ENCODE data around the gene CATSPER1. TPM values are rescaled to one million over a fixed set of nuclear protein-coding genes. Genes with fewer than 3 reads are reported as not detected.

The CATSPER1 gene
- total and polyA plus RNA-seq, 2 of the 13 experiments (the other 11 are each of a cell fraction or from before 2014, with no cell fraction given), result 0.17 TPM; not detected in 1

DNA sequence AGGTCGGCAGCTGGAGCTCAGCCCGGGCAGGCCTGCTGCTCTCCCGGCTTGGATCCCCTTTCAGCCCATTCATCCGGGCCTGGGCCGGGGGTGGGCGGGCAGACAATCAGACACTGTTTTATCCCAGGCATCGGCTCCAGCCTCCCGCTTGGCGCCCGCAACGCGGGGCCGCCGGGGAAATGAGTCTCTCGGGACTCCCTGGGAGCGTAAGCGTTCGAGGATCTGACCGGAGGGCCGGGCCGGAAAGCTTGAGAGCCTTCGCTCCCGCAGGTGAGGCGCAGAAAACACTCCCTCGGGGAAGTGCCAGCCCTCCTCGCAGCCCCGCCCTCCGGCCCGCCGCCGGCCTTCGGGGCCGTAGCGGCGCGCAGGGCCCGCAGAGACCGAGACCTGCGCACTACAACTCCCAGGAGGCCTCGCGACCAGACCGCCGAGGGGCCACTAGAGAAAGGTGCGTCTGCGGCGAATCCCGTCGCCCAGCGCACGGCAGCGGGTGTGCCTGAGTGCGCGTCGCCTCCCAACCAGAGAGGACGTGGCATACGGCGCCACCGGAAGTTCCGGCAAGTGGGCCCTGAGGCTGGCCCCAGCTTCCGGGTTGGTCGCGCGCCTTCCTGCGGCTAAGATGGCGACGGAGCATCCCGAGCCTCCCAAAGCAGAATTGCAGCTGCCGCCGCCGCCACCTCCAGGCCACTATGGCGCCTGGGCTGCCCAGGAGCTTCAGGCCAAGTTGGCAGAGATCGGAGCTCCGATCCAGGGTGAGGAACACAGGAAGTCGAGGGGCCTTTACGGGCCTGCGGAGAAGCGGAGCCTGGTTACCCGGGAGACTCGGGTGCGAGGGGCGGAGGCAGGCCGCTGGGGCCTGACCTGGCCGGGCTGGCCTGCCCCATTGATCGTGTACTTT, 25.7 kb upstream of the CATSPER1 start, which contains the start of gene SF3B2 (continued):
- TF ChIP-seq, protein P1, sequence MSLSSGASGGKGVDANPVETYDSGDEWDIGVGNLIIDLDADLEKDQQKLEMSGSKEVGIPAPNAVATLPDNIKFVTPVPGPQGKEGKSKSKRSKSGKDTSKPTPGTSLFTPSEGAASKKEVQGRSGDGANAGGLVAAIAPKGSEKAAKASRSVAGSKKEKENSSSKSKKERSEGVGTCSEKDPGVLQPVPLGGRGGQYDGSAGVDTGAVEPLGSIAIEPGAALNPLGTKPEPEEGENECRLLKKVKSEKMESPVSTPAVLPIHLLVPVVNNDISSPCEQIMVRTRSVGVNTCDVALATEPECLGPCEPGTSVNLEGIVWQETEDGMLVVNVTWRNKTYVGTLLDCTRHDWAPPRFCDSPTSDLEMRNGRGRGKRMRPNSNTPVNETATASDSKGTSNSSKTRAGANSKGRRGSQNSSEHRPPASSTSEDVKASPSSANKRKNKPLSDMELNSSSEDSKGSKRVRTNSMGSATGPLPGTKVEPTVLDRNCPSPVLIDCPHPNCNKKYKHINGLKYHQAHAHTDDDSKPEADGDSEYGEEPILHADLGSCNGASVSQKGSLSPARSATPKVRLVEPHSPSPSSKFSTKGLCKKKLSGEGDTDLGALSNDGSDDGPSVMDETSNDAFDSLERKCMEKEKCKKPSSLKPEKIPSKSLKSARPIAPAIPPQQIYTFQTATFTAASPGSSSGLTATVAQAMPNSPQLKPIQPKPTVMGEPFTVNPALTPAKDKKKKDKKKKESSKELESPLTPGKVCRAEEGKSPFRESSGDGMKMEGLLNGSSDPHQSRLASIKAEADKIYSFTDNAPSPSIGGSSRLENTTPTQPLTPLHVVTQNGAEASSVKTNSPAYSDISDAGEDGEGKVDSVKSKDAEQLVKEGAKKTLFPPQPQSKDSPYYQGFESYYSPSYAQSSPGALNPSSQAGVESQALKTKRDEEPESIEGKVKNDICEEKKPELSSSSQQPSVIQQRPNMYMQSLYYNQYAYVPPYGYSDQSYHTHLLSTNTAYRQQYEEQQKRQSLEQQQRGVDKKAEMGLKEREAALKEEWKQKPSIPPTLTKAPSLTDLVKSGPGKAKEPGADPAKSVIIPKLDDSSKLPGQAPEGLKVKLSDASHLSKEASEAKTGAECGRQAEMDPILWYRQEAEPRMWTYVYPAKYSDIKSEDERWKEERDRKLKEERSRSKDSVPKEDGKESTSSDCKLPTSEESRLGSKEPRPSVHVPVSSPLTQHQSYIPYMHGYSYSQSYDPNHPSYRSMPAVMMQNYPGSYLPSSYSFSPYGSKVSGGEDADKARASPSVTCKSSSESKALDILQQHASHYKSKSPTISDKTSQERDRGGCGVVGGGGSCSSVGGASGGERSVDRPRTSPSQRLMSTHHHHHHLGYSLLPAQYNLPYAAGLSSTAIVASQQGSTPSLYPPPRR (CRISPR knock-in tag; IDR thresholded peaks at IDR 0.05; ENCODE audit: borderline replicate concordance), result peak; percentile 37
- TF ChIP-seq ZNF598 (CRISPR knock-in tag; IDR thresholded peaks at IDR 0.05; ENCODE audit: borderline replicate concordance) (peak; percentile 88), ZNF788 (CRISPR knock-in tag; IDR thresholded peaks at IDR 0.05; ENCODE audit: borderline replicate concordance) (peak; percentile 80; the same call in 1 of the 2 replicates), ZXDC (CRISPR knock-in tag; IDR thresholded peaks at IDR 0.05) (no peak), ZNF709 (CRISPR knock-in tag; IDR thresholded peaks at IDR 0.05) (no peak; the same call in 1 of the 2 replicates), AHR (CRISPR knock-in tag; IDR thresholded peaks at IDR 0.05) (0 out of 2 replicates have a peak, but pooled peaks have one; percentile 24), ZNF576 (CRISPR knock-in tag; IDR thresholded peaks at IDR 0.05) (no peak), EEA1 (CRISPR knock-in tag; IDR thresholded peaks at IDR 0.05; ENCODE audit: borderline replicate concordance) (no peak), JDP2 (CRISPR knock-in tag; IDR thresholded peaks at IDR 0.05; ENCODE audit: borderline replicate concordance) (no peak), ZNF124 (CRISPR knock-in tag; IDR thresholded peaks at IDR 0.05) (peak; percentile 52; the same call in 1 of the 2 replicates), DRAP1 (CRISPR knock-in tag; IDR thresholded peaks at IDR 0.05) (peak; percentile 81), ETV6 (CRISPR knock-in tag; conservative IDR thresholded peaks at IDR 0.05) (peak; percentile 83), ZNF329 (CRISPR knock-in tag; IDR thresholded peaks at IDR 0.05; ENCODE audit: low read depth) (0 out of 2 replicates have a peak, but pooled peaks have one; percentile 42)
- TF ChIP-seq, protein P2, sequence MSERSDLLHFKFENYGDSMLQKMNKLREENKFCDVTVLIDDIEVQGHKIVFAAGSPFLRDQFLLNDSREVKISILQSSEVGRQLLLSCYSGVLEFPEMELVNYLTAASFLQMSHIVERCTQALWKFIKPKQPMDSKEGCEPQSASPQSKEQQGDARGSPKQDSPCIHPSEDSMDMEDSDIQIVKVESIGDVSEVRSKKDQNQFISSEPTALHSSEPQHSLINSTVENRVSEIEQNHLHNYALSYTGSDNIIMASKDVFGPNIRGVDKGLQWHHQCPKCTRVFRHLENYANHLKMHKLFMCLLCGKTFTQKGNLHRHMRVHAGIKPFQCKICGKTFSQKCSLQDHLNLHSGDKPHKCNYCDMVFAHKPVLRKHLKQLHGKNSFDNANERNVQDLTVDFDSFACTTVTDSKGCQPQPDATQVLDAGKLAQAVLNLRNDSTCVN (CRISPR knock-in tag; IDR thresholded peaks at IDR 0.05; ENCODE audit: borderline replicate concordance), result no peak
